PFSK-1 (cell line): ENCODE data around the gene CNTNAP2.

Source experiments
- POLR2AphosphoS5 ChIP-seq: IDR thresholded peaks from 2 replicates; pipeline ENCODE4 v1.6.1; 2012; ENCODE audit warnings: low read depth, mild to moderate bottlenecking, control low read depth, low read length, moderate library complexity
- REST ChIP-seq, 2 experiments: IDR thresholded peaks; 2 replicates each; pipeline versions ENCODE4 v1.6.1 to v1.8.0; 2011 to 2012; ENCODE audit warnings: low read depth in 2 of 2, low read length in 2 of 2, control low read depth in 1 of 2, inconsistent platforms in 1 of 2, mild to moderate bottlenecking in 1 of 2, moderate library complexity in 1 of 2; ENCODE audit not compliant: insufficient read depth in 1 of 2
- SIN3A ChIP-seq: IDR thresholded peaks from 2 replicates; pipeline ENCODE4 v1.6.1; 2012; ENCODE audit warnings: mild to moderate bottlenecking, low read length, moderate library complexity, borderline replicate concordance; ENCODE audit not compliant: insufficient read depth

GRCh38 chr7:146479040-146479439 lies 362.4 kb downstream of the CNTNAP2 start:
- TF ChIP-seq SIN3A, result no peak
- TF ChIP-seq REST (IDR thresholded peaks at IDR 0.05; ENCODE audit: insufficient read depth in 1 of 2, low read depth in 2 of 2, low read length in 2 of 2), result no peak
- TF ChIP-seq POLR2AphosphoS5, result no peak
